GM06990 (cell line): ENCODE results near the gene BTBD19.

Experiments used
- DNase-seq: peaks from one replicate; pipeline ENCODE4 v3.0.0-alpha.2; 2011; ENCODE audit not compliant: insufficient read length; ENCODE audit errors: extremely low read depth
- H3K27me3 ChIP-seq: replicated peaks from 2 replicates; pipeline ENCODE4 v1.6.0; 2011; ENCODE audit warnings: low read length; ENCODE audit not compliant: control insufficient read depth, insufficient read depth
- H3K36me3 ChIP-seq: 2 replicates; pipeline ENCODE4 v1.5.1; 2011; ENCODE audit warnings: low read length; ENCODE audit not compliant: control insufficient read depth, insufficient read depth
- H3K4me3 ChIP-seq: replicated peaks from 2 replicates; pipeline ENCODE4 v1.5.1; 2011; ENCODE audit warnings: low read depth, mild to moderate bottlenecking, control low read depth, low read length
- CTCF ChIP-seq: IDR thresholded peaks from 2 replicates; pipeline ENCODE4 v1.5.1; 2011; ENCODE audit warnings: low read length, control low read depth, mild to moderate bottlenecking, inconsistent platforms; ENCODE audit not compliant: insufficient read depth, poor library complexity, severe bottlenecking

BTBD19 gene

GRCh38 chr1:44839576-44839975 is 31.3 kb downstream of the BTBD19 start:
- DNase-seq, result no peak
- TF ChIP-seq CTCF, result no peak
- Histone ChIP-seq H3K36me3 (no peaks in the 10 kb centered on the region), H3K4me3 (no peak overlapping the region), H3K27me3 (no peaks in the 10 kb centered on the region)

- Histone ChIP-seq H3K27me3 (no peaks in the 10 kb centered on the region), H3K36me3 (no peaks in the 10 kb centered on the region), H3K4me3 (peak overlapping the region; percentile 40)
- no peak for TF ChIP-seq CTCF
- no peak for DNase-seq
These were observed 34.2 kb downstream of the BTBD19 start for GRCh38 chr1:44842486-44842861.

- TF ChIP-seq CTCF, result no peak
- Histone ChIP-seq H3K4me3 (peak within 1 kb of the TSS; percentile 40), H3K36me3 (no peaks in the 10 kb centered on the region), H3K27me3 (no peaks in the 10 kb centered on the region)
- no peak for DNase-seq
These were observed 34.7 kb downstream of the BTBD19 start, which contains the start of gene PTCH2 for GRCh38 chr1:44842862-44843655. Gene PTCH2, minus strand, starts transcription at chr1:44843253. Its CDS starts 321 bp downstream, at chr1:44842932.

GRCh38 chr1:44846985-44847384 is 38.7 kb downstream of the BTBD19 start:
- no peak for DNase-seq
- no peak for TF ChIP-seq CTCF
- Histone ChIP-seq H3K4me3 (no peak overlapping the region), H3K27me3 (no peaks in the 10 kb centered on the region), H3K36me3 (peaks cover 2% of the 10 kb centered on the region; the same call in 1 of the 2 replicates)

GRCh38 chr1:44847845-44848244 is 39.5 kb downstream of the BTBD19 start:
- no peak overlapping the region for H3K4me3 ChIP-seq
- no peaks in the 10 kb centered on the region for H3K27me3 ChIP-seq
- no peak for DNase-seq
- H3K36me3 ChIP-seq, result peaks cover 2% of the 10 kb centered on the region; the same call in 1 of the 2 replicates
- TF ChIP-seq CTCF, result no peak
